HG03565 (cell line): ENCODE data around the gene ZMIZ1.
"Not testable (repeated sequence)": the region's sequence is repeated elsewhere in the genome, so short reads cannot be mapped to it uniquely, and the experiment has no call there.

ENCODE experiments used
- ATAC-seq: cut with Tn5 transposase; IDR thresholded peaks from one replicate; pipeline ENCODE4 v1.9.1; 2021; ENCODE audit warnings: mild to moderate bottlenecking, moderate library complexity; ENCODE audit not compliant: unreplicated experiment

Gene ZMIZ1

GRCh38 chr10:79030705-79031104, 38.1 kb upstream of the ZMIZ1 start:
- no peak for ATAC-seq

DNA sequence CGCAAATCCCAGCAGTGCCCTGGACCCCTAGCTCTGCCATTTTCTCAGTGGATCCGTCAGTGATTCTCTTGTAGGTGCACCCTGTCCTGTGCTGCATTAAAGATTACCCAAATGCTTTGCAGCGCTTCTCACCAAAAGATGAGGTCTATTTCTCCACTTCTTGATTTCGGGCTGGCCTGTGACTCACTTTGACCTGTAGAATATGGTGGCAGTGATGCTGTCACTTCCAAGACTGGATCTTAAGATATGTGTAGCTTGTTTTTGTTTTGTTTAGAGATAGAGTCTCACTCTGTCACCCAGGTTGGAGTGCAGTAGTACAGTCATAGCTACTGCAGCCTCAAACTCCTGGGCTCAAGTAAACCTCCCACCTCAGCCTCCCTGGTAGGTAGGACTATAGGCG, 37.0 kb upstream of the ZMIZ1 start:
- no peak for ATAC-seq

DNA sequence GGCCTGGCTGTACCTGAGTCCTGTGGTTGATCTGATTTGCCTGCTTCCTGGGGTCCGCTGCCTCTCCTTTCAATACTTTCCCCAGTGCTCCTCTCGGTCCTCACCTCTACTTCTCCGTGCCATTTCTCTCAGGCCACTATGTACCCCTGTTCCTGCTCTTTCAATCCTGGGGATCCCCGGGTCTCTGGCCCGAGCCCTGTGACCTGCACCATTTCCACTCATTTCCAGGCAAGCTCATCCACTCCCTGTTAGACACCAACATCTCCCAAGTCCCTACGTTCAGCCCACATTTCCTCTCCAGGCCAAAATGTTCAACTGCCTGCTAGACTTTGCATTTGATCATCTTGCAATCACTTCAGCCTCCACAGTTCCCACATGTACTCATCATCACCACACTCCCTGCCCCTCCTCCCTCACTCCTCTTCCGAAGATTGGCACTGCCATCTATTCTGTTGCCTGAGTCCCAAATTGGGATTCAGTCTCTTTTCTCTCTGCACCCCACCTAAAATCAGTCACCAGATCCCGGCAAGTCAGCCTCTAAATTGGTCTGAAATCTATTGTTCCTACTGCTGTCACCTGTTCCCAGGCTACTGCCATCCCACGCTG, 34.4 kb upstream of the ZMIZ1 start:
- no peak for ATAC-seq

GRCh38 chr10:79036416-79036815, 32.4 kb upstream of the ZMIZ1 start:
- ATAC-seq: not testable (repeated sequence)

GRCh38 chr10:79038104-79038840, 30.5 kb upstream of the ZMIZ1 start:
- no peak for ATAC-seq

- no peak for ATAC-seq
Observed at GRCh38 chr10:79038841-79039201, 29.9 kb upstream of the ZMIZ1 start.

DNA sequence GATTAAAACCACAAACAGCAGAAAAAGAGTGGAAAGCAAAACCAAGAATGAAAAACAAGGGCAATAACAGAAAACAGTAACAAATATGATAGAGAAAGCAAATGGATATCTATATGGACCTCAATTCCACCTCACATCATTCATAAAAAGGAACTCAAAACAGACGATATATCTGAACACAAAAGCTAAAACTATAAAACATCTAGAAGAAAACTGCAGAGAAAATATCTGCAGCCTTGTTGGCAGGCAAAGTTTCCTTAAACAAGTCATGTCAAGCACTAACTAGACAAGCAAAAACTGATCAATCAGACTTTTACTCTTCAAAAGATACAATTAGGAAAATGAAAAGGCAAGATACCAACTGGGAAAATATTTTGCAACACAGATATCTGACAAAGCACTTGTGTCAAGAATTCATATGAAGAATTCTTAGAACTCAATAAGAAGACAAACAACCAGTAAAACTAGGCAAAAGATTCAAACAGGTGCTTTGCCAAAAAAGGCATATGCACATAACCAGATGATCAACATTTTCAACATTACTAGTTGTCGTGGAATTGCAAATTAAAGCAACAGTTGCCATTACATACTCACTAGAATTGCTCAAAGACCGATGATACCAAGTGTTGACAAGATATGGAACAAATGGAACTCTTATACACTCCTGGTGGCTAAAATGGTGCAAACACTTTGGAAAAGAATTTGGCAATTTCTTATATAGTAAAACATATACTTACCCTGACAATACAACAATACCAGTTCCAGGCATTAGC, 25.9 kb upstream of the ZMIZ1 start:
- no peak for ATAC-seq

- no peak for ATAC-seq
Observed at GRCh38 chr10:79044036-79044632, 24.6 kb upstream of the ZMIZ1 start.

GRCh38 chr10:79044846-79045245, 23.9 kb upstream of the ZMIZ1 start:
- ATAC-seq: no peak

GRCh38 chr10:79045566-79046175, 23.1 kb upstream of the ZMIZ1 start:
- no peak for ATAC-seq

DNA sequence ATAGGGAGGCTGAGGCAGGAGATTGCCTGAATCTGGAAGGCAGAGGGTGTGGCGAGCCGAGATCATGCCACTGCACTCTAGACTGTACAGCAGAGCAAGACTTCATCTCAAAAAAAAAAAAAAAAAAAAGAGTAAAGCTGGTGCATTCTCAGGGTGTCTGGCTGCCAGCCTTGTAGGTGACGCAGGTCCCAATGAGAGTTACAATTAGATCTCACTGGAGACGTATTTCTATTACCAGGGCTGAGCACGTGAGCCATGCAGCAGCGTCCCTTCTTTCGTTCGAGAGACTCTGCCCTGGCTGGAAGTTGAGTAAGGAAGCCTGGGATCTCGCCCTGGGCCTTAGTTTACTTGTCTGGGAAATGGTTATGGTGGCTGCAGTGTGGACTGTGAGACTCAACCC, 22.4 kb upstream of the ZMIZ1 start:
- ATAC-seq: no peak

- ATAC-seq: no peak
Observed at GRCh38 chr10:79046741-79047583, 21.8 kb upstream of the ZMIZ1 start.

GRCh38 chr10:79047584-79047874, 21.2 kb upstream of the ZMIZ1 start:
- ATAC-seq: no peak

- no peak for ATAC-seq
Observed at GRCh38 chr10:79047875-79048638, 20.7 kb upstream of the ZMIZ1 start.

DNA sequence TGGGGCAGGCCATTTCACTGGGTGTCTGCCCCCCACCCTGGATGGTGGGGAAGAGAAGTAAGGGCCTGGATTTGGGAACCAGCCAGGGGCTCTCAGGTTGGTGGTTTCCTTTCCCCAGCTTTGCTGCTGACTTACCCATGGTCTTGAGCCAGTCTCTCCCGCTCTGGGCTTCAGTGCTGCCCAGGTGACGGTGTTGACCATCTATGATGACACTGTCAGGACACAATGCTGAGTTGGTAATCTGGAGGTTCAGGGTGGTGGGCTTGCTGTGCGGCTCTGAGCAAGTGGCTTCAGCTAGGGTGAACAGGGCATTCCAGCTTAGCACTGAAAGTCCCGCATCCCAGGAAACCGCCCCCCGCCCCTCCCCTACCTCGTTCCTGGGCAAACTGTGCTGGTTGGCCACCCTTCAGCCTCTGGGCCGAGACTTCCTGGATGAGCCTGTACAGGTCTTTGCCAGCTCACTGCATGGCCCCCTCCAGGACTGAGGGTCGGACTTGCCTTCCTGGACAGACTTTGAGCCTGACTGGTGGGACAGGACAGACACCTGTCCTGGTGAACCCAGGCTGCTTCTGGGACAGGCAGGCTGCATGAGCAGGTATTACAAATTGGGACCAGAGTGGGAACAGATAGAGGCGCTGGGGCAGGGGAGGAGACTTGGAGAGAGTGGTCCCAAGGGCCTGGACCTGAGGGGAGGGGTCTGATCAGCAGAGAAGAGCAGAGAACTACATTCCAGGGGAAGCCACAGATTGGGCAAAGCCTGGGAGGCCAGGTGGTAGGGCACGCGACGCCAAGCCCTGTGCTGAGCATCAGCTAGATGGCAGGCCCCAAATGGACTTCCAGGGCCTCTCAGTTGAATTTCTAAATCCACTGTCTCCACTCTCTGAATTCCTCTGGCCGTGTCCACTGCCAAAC, 19.9 kb upstream of the ZMIZ1 start:
- no peak for ATAC-seq

DNA sequence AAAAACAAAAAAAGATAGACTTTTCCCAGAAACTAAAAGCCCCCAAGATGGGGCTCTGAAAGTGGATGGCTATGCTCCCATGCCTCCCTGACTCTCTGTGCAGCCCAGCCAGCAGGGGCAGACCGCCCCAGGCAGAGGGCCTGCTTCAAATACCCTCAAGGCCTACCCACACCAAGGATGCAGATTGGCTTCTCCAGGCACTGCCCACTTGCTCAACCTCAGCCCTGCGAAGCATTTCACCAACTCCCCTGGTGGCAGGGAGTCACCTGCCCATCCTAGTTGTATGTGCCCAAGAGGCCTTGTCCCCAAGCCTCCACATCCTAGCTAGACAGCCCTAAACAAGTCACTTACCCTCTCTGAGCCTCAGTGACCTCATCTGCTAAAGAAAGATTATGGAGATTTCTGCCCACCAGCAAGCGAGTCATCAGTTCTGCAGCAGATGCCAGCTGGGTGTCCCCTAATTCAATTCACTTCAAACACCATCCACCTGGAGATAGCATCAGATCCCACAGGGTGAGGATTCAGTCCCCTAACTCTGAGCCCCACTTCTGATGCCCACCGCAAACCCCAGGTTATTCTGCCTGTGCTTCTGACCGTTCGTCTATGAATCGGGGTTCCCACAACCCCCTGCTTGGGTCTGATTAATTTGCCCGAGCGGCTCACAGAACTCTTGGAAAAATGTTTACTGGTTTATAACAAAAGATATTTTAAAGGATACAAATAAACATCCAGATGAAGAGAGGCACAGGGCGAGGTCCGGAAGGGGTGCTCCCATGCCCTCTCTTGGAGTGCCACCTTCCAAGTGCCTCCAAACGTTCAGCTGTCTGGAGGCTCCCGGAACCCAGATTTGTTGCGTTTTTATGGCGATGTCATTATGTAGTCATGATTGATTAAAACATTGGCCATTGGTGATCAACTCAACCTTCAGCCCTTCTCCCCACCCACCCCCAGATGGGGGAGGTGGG, 18.6 kb upstream of the ZMIZ1 start:
- ATAC-seq: no peak

DNA sequence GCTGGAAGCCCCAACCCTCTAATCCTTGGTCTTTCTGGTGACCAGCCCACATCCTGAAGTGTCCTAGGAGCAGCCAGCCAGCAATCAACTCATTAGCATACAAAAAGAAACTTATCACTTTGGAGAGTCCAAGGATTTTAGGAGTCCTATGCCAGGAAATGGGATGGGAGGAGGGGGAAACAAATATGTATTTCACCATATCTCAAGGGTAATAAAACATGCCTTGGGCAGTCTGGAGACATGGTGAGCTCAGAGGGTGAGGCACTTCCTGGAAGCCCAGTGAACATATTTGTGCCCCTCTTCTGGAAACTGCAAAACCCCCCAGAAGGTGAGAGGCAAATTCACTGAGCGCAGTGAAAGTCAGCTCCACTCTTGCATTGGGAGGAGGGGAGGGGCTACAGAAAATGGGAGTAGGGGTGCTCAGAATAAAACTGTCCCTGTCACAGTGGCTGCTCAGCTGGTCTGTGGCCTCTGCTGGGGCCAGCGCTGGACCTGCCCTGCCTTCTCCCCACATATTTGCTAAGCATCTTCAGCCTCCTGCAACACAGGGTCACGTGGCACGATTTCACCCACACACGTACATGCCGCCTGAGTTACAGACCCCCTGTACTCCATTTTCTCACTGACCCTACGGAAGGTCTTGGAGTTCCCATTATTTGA, 17.7 kb upstream of the ZMIZ1 start:
- ATAC-seq: no peak
